IMR-90 (cell line): ENCODE data around the gene APAF1. TPM values are rescaled to one million over a fixed set of nuclear protein-coding genes. Genes with fewer than 3 reads are reported as not detected.
A peak's percentile ranks its signal among the peaks of the same experiment; 100 is the strongest.

Experiments
- ATAC-seq: fragments of 200-7000 bp; cut with Tn5 transposase; 2 replicates; pipeline ENCODE4 v1.9.1; 2020; ENCODE audit warnings: low read depth, mild to moderate bottlenecking, moderate library complexity
- BruUV-seq: library from RNA; stranded (reverse); fragments of 400-500 nt; replicated peaks from 2 replicates; lab custom pipeline; 2021; lab: Mats Ljungman, UMichigan
- CTCF ChIA-PET: fragments of 300-600 bp; formaldehyde crosslinking; extraction: SDS; loops from one replicate; lab custom pipeline; 2021; ENCODE audit warnings: antibody characterized with exemption; lab: Yijun Ruan, JAX
- POLR2A ChIA-PET: fragments of 300-600 bp; sonication (Branson Sonifier 250); formaldehyde crosslinking; loops from one replicate; lab custom pipeline; 2022; ENCODE audit warnings: antibody characterized with exemption; ENCODE audit not compliant: unreplicated experiment; lab: Charles Lee
- DNase-seq: peaks from one replicate; pipeline ENCODE4 v3.0.0; 2013
- H2AFZ ChIP-seq: replicated peaks from 2 replicates; pipeline ENCODE3; 2013; ENCODE audit warnings: low read length, mild to moderate bottlenecking; ENCODE audit not compliant: poor library complexity
- H2AK5ac ChIP-seq: 2 replicates; pipeline ENCODE4 v1.6.1; 2013; ENCODE audit warnings: low read depth, low read length, inconsistent platforms
- H2AK9ac ChIP-seq: replicated peaks from 2 replicates; pipeline ENCODE3; 2013; ENCODE audit warnings: mild to moderate bottlenecking, low read depth, low read length, moderate library complexity; ENCODE audit not compliant: poor library complexity
- H2BK120ac ChIP-seq: 2 replicates; pipeline ENCODE4 v1.6.1; 2013; ENCODE audit warnings: low read depth, low read length, inconsistent platforms
- H2BK15ac ChIP-seq: 3 replicates; pipeline ENCODE4 v1.6.1; 2013; ENCODE audit warnings: low read depth, low read length, inconsistent platforms
- H2BK20ac ChIP-seq: 2 replicates; pipeline ENCODE4 v1.6.1; 2013; ENCODE audit warnings: low read depth, mild to moderate bottlenecking, inconsistent platforms, low read length, moderate library complexity
- H2BK5ac ChIP-seq: 2 replicates; pipeline ENCODE4 v1.6.1; 2013; ENCODE audit warnings: mild to moderate bottlenecking, low read depth, low read length, inconsistent platforms; ENCODE audit not compliant: poor library complexity, severe bottlenecking
- H3K14ac ChIP-seq: replicated peaks from 2 replicates; pipeline ENCODE4 v1.6.1; 2013; ENCODE audit warnings: low read depth, low read length, inconsistent platforms
- H3K18ac ChIP-seq: 2 replicates; pipeline ENCODE4 v1.6.1; 2013; ENCODE audit warnings: low read depth, low read length, control low read depth
- H3K23ac ChIP-seq: 2 replicates; pipeline ENCODE4 v1.6.1; 2013; ENCODE audit warnings: low read depth, low read length, inconsistent platforms
- H3K27ac ChIP-seq: 2 replicates; pipeline ENCODE4 v1.5.1; 2013; ENCODE audit warnings: mild to moderate bottlenecking, control low read depth, low read length; ENCODE audit not compliant: insufficient read depth
- H3K27me3 ChIP-seq: 2 replicates; pipeline ENCODE4 v1.6.1; 2013; ENCODE audit warnings: low read length; ENCODE audit not compliant: control insufficient read depth, insufficient read depth
- H3K36me3 ChIP-seq: 2 replicates; pipeline ENCODE4 v1.6.1; 2013; ENCODE audit warnings: low read length, mixed read lengths; ENCODE audit not compliant: control insufficient read depth, insufficient read depth
- H3K4ac ChIP-seq: 2 replicates; pipeline ENCODE4 v1.6.1; 2013; ENCODE audit warnings: low read depth, low read length, inconsistent platforms
- H3K4me1 ChIP-seq: 2 replicates; pipeline ENCODE4 v1.6.1; 2013; ENCODE audit warnings: low read length, mixed read lengths; ENCODE audit not compliant: control insufficient read depth, insufficient read depth
- H3K4me2 ChIP-seq: 2 replicates; pipeline ENCODE4 v1.6.1; 2013; ENCODE audit warnings: low read depth, mild to moderate bottlenecking, control low read depth, low read length, moderate library complexity
- H3K4me3 ChIP-seq: 2 replicates; pipeline ENCODE4 v1.5.1; 2013; ENCODE audit warnings: low read depth, mild to moderate bottlenecking, control low read depth, low read length, moderate library complexity; ENCODE audit not compliant: insufficient read depth
- H3K56ac ChIP-seq: 2 replicates; pipeline ENCODE4 v1.6.1; 2013; ENCODE audit warnings: low read length, inconsistent platforms; ENCODE audit not compliant: insufficient read depth; ENCODE audit errors: extremely low read depth
- H3K79me1 ChIP-seq, 2 experiments: 2 replicates each; pipeline ENCODE4 v1.6.1; 2013; ENCODE audit warnings: low read length in 2 of 2, inconsistent platforms in 1 of 2, low read depth in 1 of 2
- H3K9ac ChIP-seq: 2 replicates; pipeline ENCODE4 v1.6.1; 2013; ENCODE audit warnings: low read depth, low read length, control low read depth
- H3K9me1 ChIP-seq: 2 replicates; pipeline ENCODE4 v1.6.1; 2013; ENCODE audit warnings: low read length, inconsistent platforms; ENCODE audit not compliant: insufficient read depth
- H3K9me3 ChIP-seq: 2 replicates; pipeline ENCODE4 v1.6.1; 2013; ENCODE audit warnings: low read length; ENCODE audit not compliant: control insufficient read depth, insufficient read depth
- H4K20me1 ChIP-seq: 2 replicates; pipeline ENCODE4 v1.6.1; 2013; ENCODE audit warnings: low read length, inconsistent platforms; ENCODE audit not compliant: insufficient read depth
- H4K5ac ChIP-seq: 2 replicates; pipeline ENCODE4 v1.6.1; 2013; ENCODE audit warnings: mild to moderate bottlenecking, low read depth, low read length, control low read depth
- H4K8ac ChIP-seq, 2 experiments: 2 replicates each; pipeline ENCODE4 v1.6.1; 2013; ENCODE audit warnings: low read depth in 2 of 2, low read length in 2 of 2, control low read depth in 1 of 2, inconsistent platforms in 1 of 2
- H4K91ac ChIP-seq: 2 replicates; pipeline ENCODE4 v1.6.1; 2013; ENCODE audit warnings: low read depth, low read length, inconsistent platforms; ENCODE audit not compliant: insufficient read depth
- BHLHE40 ChIP-seq: fragments of 150-350 bp; IDR thresholded peaks from 2 replicates; pipeline ENCODE4 v1.6.1; 2016; ENCODE audit warnings: mild to moderate bottlenecking, low read depth, low read length
- CEBPB ChIP-seq: IDR thresholded peaks from 2 replicates; pipeline ENCODE4 v1.6.1; 2012; ENCODE audit warnings: low read depth, low read length, improper control_type of control experiment
- CHD1 ChIP-seq: IDR thresholded peaks from 2 replicates; pipeline ENCODE4 v1.6.1; 2012; ENCODE audit warnings: low read depth, low read length, improper control_type of control experiment
- FOS ChIP-seq: fragments of 150-350 bp; IDR thresholded peaks from 2 replicates; pipeline ENCODE4 v1.6.1; 2016; ENCODE audit warnings: low read depth, low read length
- MAFK ChIP-seq: IDR thresholded peaks from 2 replicates; pipeline ENCODE4 v1.6.1; 2012; ENCODE audit warnings: low read depth, low read length, improper control_type of control experiment
- MAZ ChIP-seq: IDR thresholded peaks from 2 replicates; pipeline ENCODE4 v1.6.1; 2012; ENCODE audit warnings: low read depth, mild to moderate bottlenecking, low read length, improper control_type of control experiment, moderate library complexity, borderline replicate concordance
- MXI1 ChIP-seq: IDR thresholded peaks from 2 replicates; pipeline ENCODE4 v1.6.1; 2012; ENCODE audit warnings: low read depth, mild to moderate bottlenecking, low read length, moderate library complexity, borderline replicate concordance
- NFE2L2 ChIP-seq: fragments of 150-350 bp; IDR thresholded peaks from 2 replicates; pipeline ENCODE4 v1.6.1; 2016; ENCODE audit warnings: low read depth, mild to moderate bottlenecking, low read length
- POLR2A ChIP-seq: IDR thresholded peaks from 2 replicates; pipeline ENCODE4 v1.6.1; 2012; ENCODE audit warnings: mild to moderate bottlenecking, low read depth, low read length
- RAD21 ChIP-seq: IDR thresholded peaks from 2 replicates; pipeline ENCODE4 v1.6.1; 2012; ENCODE audit warnings: low read length, improper control_type of control experiment
- RCOR1 ChIP-seq: IDR thresholded peaks from 2 replicates; pipeline ENCODE4 v1.6.1; 2012; ENCODE audit warnings: mild to moderate bottlenecking, low read length, improper control_type of control experiment; ENCODE audit not compliant: insufficient replicate concordance
- RFX5 ChIP-seq: IDR thresholded peaks from 2 replicates; pipeline ENCODE4 v1.8.0; 2012; ENCODE audit warnings: low read depth, mild to moderate bottlenecking, low read length, moderate library complexity
- SMC3 ChIP-seq: fragments of 150-350 bp; IDR thresholded peaks from 2 replicates; pipeline ENCODE4 v1.6.1; 2016; ENCODE audit warnings: low read depth, mild to moderate bottlenecking, antibody characterized with exemption, low read length, moderate library complexity
- WGBS, 2 experiments: methylation state at CpG; one replicate each; pipeline versions ENCODE4 v1.1.5 to v1.1.7; 2013; ENCODE audit warnings: missing lambda C conversion rate in 2 of 2; ENCODE audit not compliant: insufficient read length in 1 of 2; ENCODE audit errors: extremely low coverage in 2 of 2; 5-methylcytosine and 5-hydroxymethylcytosine counted together
- dilution Hi-C: fragments of 300-500 bp; cut with HindIII; formaldehyde crosslinking; loops from one replicate; pipeline ENCODE4 v1.14.3; 2018; ENCODE audit warnings: low sequenced_read_pairs; ENCODE audit not compliant: unreplicated experiment
- in situ Hi-C: fragments of 300-500 bp; cut with MboI; formaldehyde crosslinking; loops from 3 replicates; pipeline ENCODE4 v1.14.3; 2019; ENCODE audit warnings: low sequenced_read_pairs, inconsistent platforms, mixed read lengths
- intact Hi-C: fragments of 100-400 bp; cut with micrococcal nuclease; formaldehyde crosslinking; loops from 2 replicates; pipeline ENCODE4 v1.10.0; 2022
- polyA plus RNA-seq, 3 experiments: library from polyadenylated mRNA; depleted of rRNA; stranded (reverse); fragments of >200 nt; gene quantifications; 2 replicates each; pipeline ENCODE4 v1.2.3, GENCODE V29; 2012; ENCODE audit warnings: low replicate concordance in 1 of 3
- total RNA-seq: library from RNA; depleted of rRNA; stranded (reverse); fragments of >200 nt; gene quantifications from 2 replicates; pipeline ENCODE4 v1.2.3, GENCODE V29; 2012
- TF ChIP-seq, protein P1 (sequence below): conservative IDR thresholded peaks from 2 replicates; pipeline ENCODE4 v1.5.1; 2012; ENCODE audit warnings: mild to moderate bottlenecking, low read depth, low read length, improper control_type of control experiment
- TF ChIP-seq, protein P2 (sequence below): fragments of 150-350 bp; IDR thresholded peaks from 2 replicates; pipeline ENCODE4 v1.6.1; 2016; ENCODE audit warnings: low read depth, mild to moderate bottlenecking, low read length, moderate library complexity, borderline replicate concordance
- TF ChIP-seq, protein P3 (sequence below): fragments of 150-350 bp; IDR thresholded peaks from 2 replicates; pipeline ENCODE4 v1.6.1; 2017; ENCODE audit warnings: mild to moderate bottlenecking, antibody characterized with exemption, low read length, low read depth

The APAF1 gene
- total and polyA plus RNA-seq, 2 of the 4 experiments (the other 2 are of a cell fraction), result 10.9 to 32.8 TPM

- peak overlapping the region; percentile 17; the same call in 1 of the 2 replicates for H3K14ac ChIP-seq
- H3K4me2 ChIP-seq, result peak overlapping the region; percentile 41; the same call in 1 of the 2 replicates
- dilution Hi-C loops (no loop called here), intact Hi-C loops (no loop called here), in situ Hi-C loops (no loop called here)
- no peak overlapping the region for H2AK5ac ChIP-seq
- H2BK5ac ChIP-seq, result no peak overlapping the region
- TF ChIP-seq MAFK, result no peak
- TF ChIP-seq RFX5, result no peak
- TF ChIP-seq, protein P1, sequence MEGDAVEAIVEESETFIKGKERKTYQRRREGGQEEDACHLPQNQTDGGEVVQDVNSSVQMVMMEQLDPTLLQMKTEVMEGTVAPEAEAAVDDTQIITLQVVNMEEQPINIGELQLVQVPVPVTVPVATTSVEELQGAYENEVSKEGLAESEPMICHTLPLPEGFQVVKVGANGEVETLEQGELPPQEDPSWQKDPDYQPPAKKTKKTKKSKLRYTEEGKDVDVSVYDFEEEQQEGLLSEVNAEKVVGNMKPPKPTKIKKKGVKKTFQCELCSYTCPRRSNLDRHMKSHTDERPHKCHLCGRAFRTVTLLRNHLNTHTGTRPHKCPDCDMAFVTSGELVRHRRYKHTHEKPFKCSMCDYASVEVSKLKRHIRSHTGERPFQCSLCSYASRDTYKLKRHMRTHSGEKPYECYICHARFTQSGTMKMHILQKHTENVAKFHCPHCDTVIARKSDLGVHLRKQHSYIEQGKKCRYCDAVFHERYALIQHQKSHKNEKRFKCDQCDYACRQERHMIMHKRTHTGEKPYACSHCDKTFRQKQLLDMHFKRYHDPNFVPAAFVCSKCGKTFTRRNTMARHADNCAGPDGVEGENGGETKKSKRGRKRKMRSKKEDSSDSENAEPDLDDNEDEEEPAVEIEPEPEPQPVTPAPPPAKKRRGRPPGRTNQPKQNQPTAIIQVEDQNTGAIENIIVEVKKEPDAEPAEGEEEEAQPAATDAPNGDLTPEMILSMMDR, result no peak
- TF ChIP-seq MXI1, result no peak
- TF ChIP-seq, protein P2, sequence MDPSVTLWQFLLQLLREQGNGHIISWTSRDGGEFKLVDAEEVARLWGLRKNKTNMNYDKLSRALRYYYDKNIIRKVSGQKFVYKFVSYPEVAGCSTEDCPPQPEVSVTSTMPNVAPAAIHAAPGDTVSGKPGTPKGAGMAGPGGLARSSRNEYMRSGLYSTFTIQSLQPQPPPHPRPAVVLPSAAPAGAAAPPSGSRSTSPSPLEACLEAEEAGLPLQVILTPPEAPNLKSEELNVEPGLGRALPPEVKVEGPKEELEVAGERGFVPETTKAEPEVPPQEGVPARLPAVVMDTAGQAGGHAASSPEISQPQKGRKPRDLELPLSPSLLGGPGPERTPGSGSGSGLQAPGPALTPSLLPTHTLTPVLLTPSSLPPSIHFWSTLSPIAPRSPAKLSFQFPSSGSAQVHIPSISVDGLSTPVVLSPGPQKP, result no peak
- no peak for TF ChIP-seq FOS
- no peak for TF ChIP-seq CEBPB
- TF ChIP-seq BHLHE40, result no peak
- no peak for TF ChIP-seq POLR2A
- TF ChIP-seq SMC3, result no peak
- no peak for TF ChIP-seq NFE2L2
- TF ChIP-seq, protein P3, sequence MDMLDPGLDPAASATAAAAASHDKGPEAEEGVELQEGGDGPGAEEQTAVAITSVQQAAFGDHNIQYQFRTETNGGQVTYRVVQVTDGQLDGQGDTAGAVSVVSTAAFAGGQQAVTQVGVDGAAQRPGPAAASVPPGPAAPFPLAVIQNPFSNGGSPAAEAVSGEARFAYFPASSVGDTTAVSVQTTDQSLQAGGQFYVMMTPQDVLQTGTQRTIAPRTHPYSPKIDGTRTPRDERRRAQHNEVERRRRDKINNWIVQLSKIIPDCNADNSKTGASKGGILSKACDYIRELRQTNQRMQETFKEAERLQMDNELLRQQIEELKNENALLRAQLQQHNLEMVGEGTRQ, result no peak
- no peak for TF ChIP-seq CHD1
- TF ChIP-seq RCOR1, result no peak
- TF ChIP-seq RAD21, result no peak
- no peak for TF ChIP-seq MAZ
- no peaks in the 10 kb centered on the region for H3K27me3 ChIP-seq
- H3K56ac ChIP-seq, result no peak overlapping the region
- H2AFZ ChIP-seq, result no peak overlapping the region
- no peak overlapping the region for H2BK20ac ChIP-seq
- H2BK120ac ChIP-seq, result no peak overlapping the region
- BruUV-seq, result no TSS peak
- ATAC-seq (peak; percentile 42), DNase-seq (peak; percentile 10)
- peaks cover 9% of the 10 kb centered on the region for H3K9me1 ChIP-seq
- H3K23ac ChIP-seq, result no peak overlapping the region
- no peak overlapping the region for H3K27ac ChIP-seq
- H4K8ac ChIP-seq, result no peak overlapping the region
- no peaks in the 10 kb centered on the region for H3K79me1 ChIP-seq
- H2BK15ac ChIP-seq, result no peak overlapping the region
- no peak overlapping the region for H3K4ac ChIP-seq
- ChIA-PET CTCF (interaction anchor here (0.6 kb wide), 2 partner anchors 13 to 321 kb away, joined by 3 read pairs; no protein-coding TSS in a partner anchor), POLR2A (no interaction called here)
- no peak overlapping the region for H3K18ac ChIP-seq
- no peak overlapping the region for H3K4me3 ChIP-seq
- no peaks in the 10 kb centered on the region for H3K9me3 ChIP-seq
- no peak overlapping the region for H2AK9ac ChIP-seq
- H3K36me3 ChIP-seq, result peaks cover 8% of the 10 kb centered on the region
- no peak overlapping the region for H4K91ac ChIP-seq
- no peak overlapping the region for H3K9ac ChIP-seq
- no peak overlapping the region for H4K5ac ChIP-seq
- peaks cover 13% of the 10 kb centered on the region; the same call in 1 of the 2 replicates for H3K4me1 ChIP-seq
- no CpG with 5 or more reads among the region's 4 CpGs for WGBS, 2 experiments
- no peaks in the 10 kb centered on the region for H4K20me1 ChIP-seq
These were observed 92.2 kb downstream of the APAF1 start for GRCh38 chr12:98737322-98737712.
